ENCODE results near the gene RNF146.
A peak's percentile ranks its signal among the peaks of the same experiment; 100 is the strongest.
"Not testable (repeated sequence)": the region's sequence is repeated elsewhere in the genome, so short reads cannot be mapped to it uniquely, and the experiment has no call there.

Gene RNF146

DNA sequence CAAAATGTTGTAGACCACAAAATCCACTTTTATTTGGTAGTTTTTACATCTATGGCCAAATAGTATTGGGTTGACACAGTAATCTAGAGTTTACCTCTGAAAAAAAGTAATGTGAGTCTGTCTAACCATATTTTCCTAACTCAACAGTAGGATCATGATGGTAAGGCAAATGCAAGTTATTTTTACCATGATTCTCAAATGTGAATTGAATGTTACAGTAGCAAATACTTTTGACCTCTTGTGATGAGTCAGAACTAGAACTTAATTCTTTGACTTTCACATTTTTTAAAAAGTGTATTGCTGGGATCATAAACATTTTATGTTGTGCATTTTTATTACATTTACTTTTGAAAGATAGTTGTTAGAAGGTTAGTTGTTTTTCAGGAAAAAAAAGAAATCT, 22.0 kb downstream of the RNF146 start:
- DNase-seq = no peak

DNA sequence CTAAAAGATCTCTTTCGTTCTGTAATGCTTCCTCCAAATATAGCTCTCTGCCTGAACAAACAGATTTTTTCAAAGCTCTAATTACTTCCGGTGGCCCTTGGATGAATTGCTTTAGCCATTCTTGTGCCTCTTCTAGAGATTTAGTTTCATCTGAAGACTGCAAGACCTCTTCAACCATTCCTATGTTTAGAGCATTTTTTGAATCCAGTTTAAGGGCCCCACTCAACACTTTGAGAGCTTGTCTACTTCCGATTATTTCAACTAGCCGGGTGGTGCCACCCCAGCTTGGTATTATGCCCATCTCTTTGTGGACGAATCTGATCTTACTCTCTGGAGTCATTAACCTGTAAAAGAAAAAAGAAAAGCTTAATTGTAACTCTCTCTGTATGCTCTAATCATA, 23.3 kb downstream of the RNF146 start:
- no peak for DNase-seq

DNA sequence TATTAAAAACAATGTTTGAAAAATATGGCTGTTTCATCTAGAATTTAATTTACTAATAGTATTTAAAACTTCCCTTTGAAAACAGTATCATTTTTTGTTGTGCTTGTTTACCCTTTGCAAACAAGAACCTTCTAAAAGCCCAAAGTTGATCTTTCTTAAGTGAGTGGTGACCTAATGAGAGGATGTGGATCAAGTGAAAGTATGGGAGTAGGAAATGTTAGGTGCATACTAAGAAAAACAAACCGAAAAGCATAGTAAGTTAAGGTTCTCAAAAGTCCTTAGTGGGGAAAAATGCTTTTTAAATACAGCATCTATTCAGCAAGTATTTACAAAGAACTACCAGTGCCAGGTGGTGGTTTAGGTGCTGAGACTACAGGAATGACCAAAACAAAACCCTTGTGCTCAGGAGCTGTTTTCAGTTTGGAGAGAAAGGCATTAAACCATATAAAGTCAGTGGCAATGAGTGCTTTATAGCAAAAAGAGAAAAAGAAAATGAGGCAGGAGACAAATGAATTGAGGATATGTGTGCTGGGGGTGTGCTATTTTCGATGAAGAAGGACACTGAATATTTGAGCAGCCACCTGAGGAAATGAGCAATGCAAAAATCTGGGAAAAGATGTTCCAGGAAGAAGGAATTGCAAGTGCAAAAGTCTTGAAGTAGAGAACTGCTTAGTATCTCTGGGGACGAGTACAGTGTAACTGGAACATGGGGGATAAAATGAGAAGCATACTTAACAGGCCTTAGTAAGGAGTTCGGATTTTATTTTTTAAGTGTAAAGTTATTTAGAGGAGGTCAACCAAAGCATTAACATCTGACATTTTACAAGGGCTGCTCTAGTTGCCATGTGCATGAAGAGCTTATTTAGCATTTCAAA, 24.0 kb downstream of the RNF146 start:
- no peak for DNase-seq

DNA sequence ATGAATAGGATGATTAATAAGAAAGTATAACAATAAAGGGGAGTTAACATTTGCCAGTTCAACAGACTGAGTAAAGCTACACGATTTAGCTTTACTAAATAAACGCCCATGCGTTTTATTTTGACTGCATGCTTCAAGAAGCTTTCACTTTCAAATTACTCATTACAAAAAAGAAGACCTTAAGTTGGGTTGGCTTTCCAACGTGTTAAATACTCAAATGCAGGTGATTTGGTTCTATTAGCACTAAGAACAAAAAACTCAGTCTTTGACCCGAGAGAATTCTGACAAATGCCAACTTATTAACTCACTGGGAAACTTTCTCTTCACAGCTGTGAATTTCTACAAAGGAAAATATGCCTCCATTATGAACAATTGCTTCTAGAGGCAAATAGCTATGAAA, 24.8 kb downstream of the RNF146 start:
- DNase-seq = no peak

DNA sequence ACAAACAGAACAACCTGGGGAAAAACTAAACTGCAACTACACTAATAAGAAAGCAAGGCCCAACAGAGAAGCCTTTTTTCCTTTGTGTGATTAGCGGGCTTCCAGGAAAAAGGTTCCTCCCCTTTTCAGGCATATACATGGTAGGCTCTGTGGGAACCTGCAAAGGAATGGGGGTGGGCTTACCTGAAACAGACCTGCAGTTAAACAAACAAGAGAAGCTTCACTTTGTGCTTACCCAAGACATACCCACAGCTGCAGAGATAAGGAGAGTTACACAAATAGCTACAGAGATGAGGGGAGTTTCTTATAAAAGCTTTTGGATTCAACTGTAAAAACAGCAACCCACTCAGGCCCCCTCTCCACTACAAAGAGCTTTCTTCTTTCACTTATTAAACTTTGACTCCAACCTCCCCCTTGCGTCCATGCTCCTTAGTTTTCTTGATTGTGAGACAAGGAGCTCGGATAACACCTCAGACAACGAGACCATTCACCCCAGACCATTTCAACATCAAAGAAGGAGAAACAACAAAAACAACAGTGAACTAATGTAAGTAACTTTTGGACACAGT, 30.9 kb downstream of the RNF146 start:
- no peak for DNase-seq

DNA sequence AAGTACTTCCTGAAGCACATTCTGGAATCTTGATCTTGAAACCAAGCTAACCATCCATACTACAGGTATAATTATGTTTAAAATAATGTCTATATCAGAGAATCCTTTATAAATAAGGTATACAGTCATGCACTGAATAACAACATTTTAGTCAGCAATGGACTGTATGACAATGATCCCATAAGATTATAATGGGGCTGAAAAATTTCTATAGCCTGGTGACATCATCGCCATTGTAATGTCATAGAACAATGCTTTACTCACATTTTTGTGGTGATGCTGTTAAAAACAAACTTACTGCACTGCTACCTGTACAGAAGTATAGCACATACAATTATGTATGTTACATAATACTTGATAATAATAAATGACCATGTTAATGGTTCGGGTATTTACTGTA, 31.8 kb downstream of the RNF146 start:
- no peak for DNase-seq

DNA sequence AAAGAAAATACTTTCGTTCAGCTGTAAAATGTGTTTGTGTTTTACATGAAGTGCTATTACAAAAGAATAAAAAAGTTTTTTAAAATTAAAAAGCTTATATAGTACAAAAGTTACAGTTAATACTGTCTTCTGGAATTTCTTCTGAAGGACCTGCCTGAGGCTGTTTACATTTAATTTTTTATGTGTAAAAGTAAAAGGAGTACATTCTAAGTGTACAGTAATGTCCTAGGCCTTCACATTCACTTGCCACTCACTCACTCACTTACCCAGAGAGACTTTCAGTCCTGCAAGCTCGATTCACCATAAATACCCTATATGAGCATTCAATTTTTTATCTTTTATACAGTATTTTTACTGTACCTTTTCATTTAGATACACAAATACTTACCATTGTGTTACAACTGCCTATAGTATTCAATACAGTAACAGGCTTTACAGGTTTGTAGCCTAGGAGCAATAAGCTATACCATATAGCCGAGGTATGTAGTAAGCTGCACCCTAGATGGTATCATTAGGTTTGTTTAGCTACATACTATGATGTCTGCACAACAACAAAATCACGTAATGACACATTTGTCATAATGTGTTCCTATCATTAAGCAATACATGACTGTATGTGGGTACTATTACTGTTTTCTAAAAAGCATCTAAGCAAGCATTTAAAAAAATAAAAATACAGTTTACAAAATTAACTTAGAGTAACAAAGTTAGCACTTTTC, 33.0 kb downstream of the RNF146 start:
- DNase-seq = no peak

DNA sequence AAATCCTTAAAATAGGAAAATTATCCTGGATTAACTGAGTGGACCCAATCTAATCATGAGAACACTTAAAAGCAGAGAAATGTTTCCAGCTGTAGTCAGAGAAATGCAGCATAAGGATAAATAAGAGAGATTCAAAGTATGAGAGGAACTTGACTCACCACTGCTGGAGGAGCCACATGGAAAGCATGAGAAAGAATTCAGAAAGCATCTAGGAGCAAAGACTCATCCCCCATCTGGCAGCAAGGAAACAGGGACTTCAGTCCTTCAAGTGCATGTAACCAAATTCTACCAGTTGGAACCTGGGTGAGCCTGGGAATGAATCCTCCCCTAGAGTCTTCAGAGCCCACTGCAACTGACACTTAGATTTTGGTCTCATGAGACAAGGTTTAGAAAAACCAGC, 33.7 kb downstream of the RNF146 start:
- no peak for DNase-seq

DNA sequence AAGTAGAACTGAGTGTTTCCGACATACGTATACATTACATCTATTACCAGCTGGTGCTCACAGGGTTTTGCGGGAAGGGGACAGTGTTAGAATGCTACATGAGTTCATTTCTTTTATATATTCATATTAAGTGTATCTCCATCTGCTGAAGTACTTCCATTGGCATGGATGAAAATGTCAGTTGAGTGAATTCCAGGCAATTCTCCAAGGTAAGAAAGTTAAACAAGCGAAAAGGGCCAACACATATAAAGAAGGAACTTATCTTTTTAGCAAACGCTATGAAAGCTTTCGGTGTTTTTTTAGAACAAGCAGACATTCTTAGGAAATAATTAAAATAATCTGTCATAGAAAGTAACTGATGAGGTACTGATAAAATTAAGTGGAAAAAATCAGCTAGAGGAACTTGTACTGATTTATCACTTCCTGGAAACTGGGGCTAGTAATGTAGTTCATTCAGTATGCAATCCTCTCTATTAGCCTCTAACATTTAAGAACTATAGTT, 34.6 kb downstream of the RNF146 start:
- no peak for DNase-seq

DNA sequence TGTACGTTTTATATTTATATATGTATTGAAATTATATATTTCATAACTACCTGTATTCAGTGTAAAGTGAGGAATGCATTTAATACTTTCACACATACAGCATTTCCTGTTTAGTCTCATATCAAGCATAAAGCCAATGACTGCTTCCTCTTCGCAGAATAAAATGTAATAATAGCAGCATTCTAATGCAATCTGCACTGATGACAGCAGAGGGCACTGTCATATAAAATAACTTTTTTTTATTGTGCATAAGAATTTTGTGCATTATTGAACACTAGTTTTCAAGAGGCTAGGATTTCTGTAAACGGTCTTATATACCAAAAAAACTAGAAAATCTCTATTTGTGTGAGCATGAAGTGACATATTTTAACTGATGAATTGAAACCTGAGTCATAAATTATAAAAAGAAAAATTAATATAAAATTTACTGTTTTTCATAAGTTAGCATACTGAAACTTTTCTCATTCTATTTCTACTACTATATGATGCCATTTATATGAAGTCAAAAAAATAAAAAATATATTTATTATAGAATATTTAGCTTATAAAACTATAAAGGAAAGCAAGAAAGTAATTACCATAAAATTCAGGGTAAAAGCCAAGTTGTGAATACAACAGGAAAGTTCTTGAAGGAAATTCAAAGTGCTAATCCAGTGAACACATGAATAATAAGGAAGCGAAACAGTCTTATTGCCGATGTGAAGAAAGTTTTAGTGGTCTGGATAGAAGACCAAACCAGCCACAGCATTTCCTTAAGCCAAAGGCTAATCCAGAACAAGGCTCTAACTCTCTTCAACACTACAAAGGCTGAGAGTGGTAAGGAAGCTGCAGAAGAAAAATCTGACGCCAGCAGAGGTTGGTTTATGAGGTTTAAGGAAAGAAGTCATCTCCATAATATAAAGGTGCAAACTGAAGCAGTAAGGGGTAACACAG, 36.3 kb downstream of the RNF146 start:
- peak; percentile 4 for DNase-seq

GRCh38 chr6:127303917-127304316, 37.3 kb downstream of the RNF146 start:
- no peak for DNase-seq

- DNase-seq = no peak
These were observed 39.1 kb downstream of the RNF146 start for GRCh38 chr6:127305741-127306140.

DNA sequence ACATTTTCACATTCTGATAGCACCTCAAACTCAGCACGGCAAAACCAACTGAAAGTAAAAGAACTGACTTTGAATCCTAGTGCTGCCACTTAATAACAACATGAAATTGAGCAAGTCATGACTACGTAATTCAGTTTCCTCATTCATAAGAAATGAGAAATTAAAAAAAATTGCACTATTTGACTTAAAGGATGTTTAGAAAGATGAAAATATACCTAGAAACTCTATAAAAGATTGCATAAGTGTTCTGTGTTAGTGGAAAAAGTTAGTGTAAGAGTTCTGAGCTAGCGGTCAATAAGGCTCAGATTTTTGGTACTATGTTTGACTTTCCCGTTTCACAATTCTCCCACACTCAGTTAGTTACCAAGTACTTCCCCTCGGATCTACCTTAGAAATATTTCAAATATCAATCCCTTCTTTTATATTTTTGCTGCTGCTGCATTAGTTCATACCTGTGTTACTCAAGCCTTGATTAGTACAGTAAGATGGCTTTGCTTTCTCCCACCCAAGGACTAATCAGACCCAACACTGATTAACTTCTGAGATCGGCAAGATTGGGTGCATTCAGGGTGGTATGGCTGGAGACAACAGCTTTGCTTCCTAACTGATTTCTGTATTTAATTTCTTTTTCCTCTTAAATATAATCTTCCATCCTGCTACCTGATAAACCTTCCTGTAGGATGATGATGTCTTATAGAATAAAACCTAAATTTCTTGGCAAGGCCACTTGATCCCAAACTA, 50.9 kb downstream of the RNF146 start:
- DNase-seq = no peak

DNA sequence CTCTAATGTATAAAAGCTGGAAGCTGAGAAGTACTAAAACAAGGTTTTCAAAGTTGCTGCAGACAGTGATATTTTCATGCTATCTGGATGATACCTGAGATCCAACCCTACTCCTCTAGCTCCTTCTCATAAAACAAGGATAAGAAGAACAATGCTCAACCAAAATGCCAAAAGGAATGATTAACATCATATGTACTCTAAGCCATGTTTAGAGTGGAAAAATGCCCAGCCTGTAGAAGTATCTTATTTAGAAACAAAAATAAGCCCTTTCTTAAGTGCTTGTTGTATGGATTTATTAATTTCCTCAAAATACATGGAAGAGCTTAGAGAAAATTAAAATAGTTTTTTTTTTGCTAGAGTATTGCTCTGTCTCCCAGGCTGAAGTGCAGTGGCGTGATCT, 53.0 kb downstream of the RNF146 start:
- no peak for DNase-seq

GRCh38 chr6:127328043-127328609, 61.5 kb downstream of the RNF146 start:
- no peak for DNase-seq

DNA sequence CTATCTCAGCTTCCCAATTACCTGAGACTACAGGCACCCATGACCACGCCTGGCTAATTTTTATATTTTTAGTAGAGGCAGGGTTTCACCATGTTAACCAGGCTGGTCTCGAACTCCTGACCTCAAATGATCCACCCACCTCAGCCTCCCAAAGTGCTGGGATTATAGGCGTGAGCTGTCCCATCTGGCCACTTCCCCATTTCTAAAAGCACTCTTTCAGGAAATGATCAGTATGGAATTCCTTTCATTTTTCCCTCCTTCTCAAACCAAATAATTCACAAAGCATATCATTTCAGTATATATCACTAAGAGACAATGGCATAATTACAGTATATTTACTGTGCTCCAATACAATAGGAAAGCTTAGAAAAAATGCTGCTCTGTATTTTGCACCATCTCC, 64.6 kb downstream of the RNF146 start:
- not testable (repeated sequence) for DNase-seq

GRCh38 chr6:127332383-127332961, 65.8 kb downstream of the RNF146 start:
- DNase-seq = no peak

All from effector CD8-positive, alpha-beta T cell (primary cell).